Activated naive CD8-positive, alpha-beta T cell treated with anti-CD3 and anti-CD28 coated beads, Interleukin-2, amount 10 ng/mL, durations not matched to agents 7 days and 5 days (primary cell): Measurements from ENCODE around the gene TLCD3B. TPM values are rescaled to one million over a fixed set of nuclear protein-coding genes. Genes with fewer than 3 reads are reported as not detected.
"Not testable (repeated sequence)": the region's sequence is repeated elsewhere in the genome, so short reads cannot be mapped to it uniquely, and the experiment has no call there.

ENCODE experiments used
- ATAC-seq: fragments of 150-1000 bp; cut with Tn5 transposase; one replicate; pipeline ENCODE4 v1.10.0; 2021; ENCODE audit warnings: low read depth, moderate library complexity
- POLR2A ChIA-PET: fragments of 350-600 bp; sonication (Branson Sonifier 250); formaldehyde crosslinking; loops from one replicate; lab custom pipeline; 2021; ENCODE audit warnings: antibody characterized with exemption; lab: Charles Lee
- DNase-seq: peaks from one replicate; pipeline ENCODE4 v3.0.0; 2021
- H3K27ac Mint-ChIP-seq: one replicate; pipeline ENCODE4 v1.8.0; 2022; ENCODE audit warnings: mild to moderate bottlenecking, mixed read lengths
- H3K27me3 Mint-ChIP-seq: one replicate; pipeline ENCODE4 v1.8.0; 2022; ENCODE audit warnings: mild to moderate bottlenecking, moderate library complexity, mixed read lengths
- H3K36me3 Mint-ChIP-seq: one replicate; pipeline ENCODE4 v1.8.0; 2021; ENCODE audit warnings: mild to moderate bottlenecking, mixed read lengths
- H3K4me1 Mint-ChIP-seq: one replicate; pipeline ENCODE4 v1.8.0; 2021; ENCODE audit warnings: mixed read lengths
- H3K4me3 Mint-ChIP-seq: one replicate; pipeline ENCODE4 v1.8.0; 2022; ENCODE audit warnings: mild to moderate bottlenecking, moderate library complexity, mixed read lengths
- H3K9me3 Mint-ChIP-seq: one replicate; pipeline ENCODE4 v1.8.0; 2021; ENCODE audit warnings: mixed read lengths
- total RNA-seq, 2 experiments: library from RNA; stranded (reverse); gene quantifications; one replicate each; pipeline ENCODE4 v1.2.3, GENCODE V29; 2021

TLCD3B gene
- total RNA-seq, 2 experiments from 2014 or later, result 3.9 to 5.5 TPM

- Mint-ChIP-seq H3K4me1 (peaks cover 7% of the 10 kb centered on the region), H3K9me3 (no peaks in the 10 kb centered on the region), H3K4me3 (no peak overlapping the region), H3K36me3 (no peaks in the 10 kb centered on the region), H3K27me3 (peaks cover 52% of the 10 kb centered on the region), H3K27ac (no peak overlapping the region)
- no peak for DNase-seq
- POLR2A ChIA-PET, result no interaction called here
- no peak for ATAC-seq
Observed at GRCh38 chr16:30030011-30030685, 923 bp downstream of the TLCD3B start.

- no peaks in the 10 kb centered on the region for H3K9me3 Mint-ChIP-seq
- DNase-seq, result peak; percentile 63
- peak; percentile 47 for ATAC-seq
- no peak overlapping the region for H3K27ac Mint-ChIP-seq
- POLR2A ChIA-PET, result interaction anchor here (0.8 kb wide), 1 partner anchor 8 kb away, joined by 3 read pairs; no protein-coding TSS in a partner anchor
- no peak overlapping the region for H3K4me3 Mint-ChIP-seq
- H3K36me3 Mint-ChIP-seq, result no peaks in the 10 kb centered on the region
- peaks cover 50% of the 10 kb centered on the region for H3K27me3 Mint-ChIP-seq
- H3K4me1 Mint-ChIP-seq, result peaks cover 6% of the 10 kb centered on the region
Observed at GRCh38 chr16:30028438-30029076, 2.5 kb downstream of the TLCD3B start.

GRCh38 chr16:30027588-30028437 lies 3.3 kb downstream of the TLCD3B start:
- no peak for ATAC-seq
- no peak for DNase-seq
- Mint-ChIP-seq H3K36me3 (no peaks in the 10 kb centered on the region), H3K9me3 (no peaks in the 10 kb centered on the region), H3K4me1 (peaks cover 6% of the 10 kb centered on the region), H3K27ac (no peak overlapping the region), H3K4me3 (no peak overlapping the region), H3K27me3 (peaks cover 50% of the 10 kb centered on the region)
- POLR2A ChIA-PET, result interaction anchor here (0.5 to 0.8 kb wide), 3 partner anchors 9 to 448 kb away, joined by 3 read pairs; no protein-coding TSS in a partner anchor

GRCh38 chr16:30026449-30026848 lies 4.6 kb downstream of the TLCD3B start:
- Mint-ChIP-seq H3K4me1 (peaks cover 2% of the 10 kb centered on the region), H3K36me3 (no peaks in the 10 kb centered on the region), H3K9me3 (no peaks in the 10 kb centered on the region), H3K27ac (no peak overlapping the region), H3K4me3 (no peak overlapping the region), H3K27me3 (peaks cover 40% of the 10 kb centered on the region)
- DNase-seq (no peak), ATAC-seq (no peak)
- POLR2A ChIA-PET, result interaction anchor here (0.5 kb wide), 1 partner anchor 81 kb away, joined by 3 read pairs; no protein-coding TSS in a partner anchor

GRCh38 chr16:30025574-30025973 lies 5.5 kb downstream of the TLCD3B start:
- H3K4me1 Mint-ChIP-seq, result peaks cover 8% of the 10 kb centered on the region
- no peak for DNase-seq
- H3K4me3 Mint-ChIP-seq, result no peak overlapping the region
- peaks cover 35% of the 10 kb centered on the region for H3K27me3 Mint-ChIP-seq
- no peaks in the 10 kb centered on the region for H3K36me3 Mint-ChIP-seq
- POLR2A ChIA-PET, result no interaction called here
- no peak overlapping the region for H3K27ac Mint-ChIP-seq
- ATAC-seq, result no peak
- H3K9me3 Mint-ChIP-seq, result no peaks in the 10 kb centered on the region

- no peak overlapping the region for H3K4me3 Mint-ChIP-seq
- peaks cover 32% of the 10 kb centered on the region for H3K27me3 Mint-ChIP-seq
- H3K4me1 Mint-ChIP-seq, result peaks cover 9% of the 10 kb centered on the region
- ATAC-seq (no peak), DNase-seq (no peak)
- H3K36me3 Mint-ChIP-seq, result no peaks in the 10 kb centered on the region
- no peaks in the 10 kb centered on the region for H3K9me3 Mint-ChIP-seq
- no peak overlapping the region for H3K27ac Mint-ChIP-seq
- POLR2A ChIA-PET, result no interaction called here
Observed at GRCh38 chr16:30025156-30025555, 5.9 kb downstream of the TLCD3B start.

- H3K9me3 Mint-ChIP-seq, result no peaks in the 10 kb centered on the region
- peaks cover 9% of the 10 kb centered on the region for H3K4me1 Mint-ChIP-seq
- H3K27me3 Mint-ChIP-seq, result peaks cover 24% of the 10 kb centered on the region
- H3K4me3 Mint-ChIP-seq, result no peak overlapping the region
- H3K27ac Mint-ChIP-seq, result no peak overlapping the region
- ATAC-seq (no peak), DNase-seq (no peak)
- POLR2A ChIA-PET, result no interaction called here
- no peaks in the 10 kb centered on the region for H3K36me3 Mint-ChIP-seq
Observed at GRCh38 chr16:30024451-30024850, 6.6 kb downstream of the TLCD3B start.

- Mint-ChIP-seq H3K27ac (no peak overlapping the region), H3K4me1 (peaks cover 9% of the 10 kb centered on the region), H3K27me3 (peaks cover 18% of the 10 kb centered on the region), H3K4me3 (no peak overlapping the region), H3K36me3 (no peaks in the 10 kb centered on the region), H3K9me3 (no peaks in the 10 kb centered on the region)
- POLR2A ChIA-PET, result interaction anchor here (0.5 kb wide), 1 partner anchor 262 kb away, joined by 4 read pairs; no protein-coding TSS in a partner anchor
- DNase-seq (no peak), ATAC-seq (no peak)
Observed at GRCh38 chr16:30023586-30023985, 7.5 kb downstream of the TLCD3B start.

GRCh38 chr16:30022887-30023286 lies 8.2 kb downstream of the TLCD3B start, which contains the start of gene C16orf92:
Gene C16orf92, plus strand, starts transcription at chr16:30023198. Its CDS starts 143 bp downstream, at chr16:30023341.
- H3K4me3 Mint-ChIP-seq, result no peak within 1 kb of the TSS
- no peak for DNase-seq
- H3K36me3 Mint-ChIP-seq, result no peaks in the 10 kb centered on the region
- POLR2A ChIA-PET, result no interaction called here
- no peak within 1 kb of the TSS for H3K27ac Mint-ChIP-seq
- H3K27me3 Mint-ChIP-seq, result peaks cover 14% of the 10 kb centered on the region
- H3K9me3 Mint-ChIP-seq, result no peaks in the 10 kb centered on the region
- ATAC-seq, result no peak
- H3K4me1 Mint-ChIP-seq, result peaks cover 9% of the 10 kb centered on the region

GRCh38 chr16:30018731-30019158 lies 12.3 kb downstream of the TLCD3B start:
- ATAC-seq (no peak), DNase-seq (no peak)
- no peak overlapping the region for H3K4me3 Mint-ChIP-seq
- no peak overlapping the region for H3K27ac Mint-ChIP-seq
- POLR2A ChIA-PET, result no interaction called here
- H3K9me3 Mint-ChIP-seq, result no peaks in the 10 kb centered on the region
- H3K4me1 Mint-ChIP-seq, result peaks cover 7% of the 10 kb centered on the region
- no peaks in the 10 kb centered on the region for H3K36me3 Mint-ChIP-seq
- H3K27me3 Mint-ChIP-seq, result peaks cover 5% of the 10 kb centered on the region

- not testable (repeated sequence) for H3K4me1 Mint-ChIP-seq, H3K4me3 Mint-ChIP-seq, DNase-seq, H3K27me3 Mint-ChIP-seq, H3K9me3 Mint-ChIP-seq, ATAC-seq, H3K36me3 Mint-ChIP-seq, H3K27ac Mint-ChIP-seq
- POLR2A ChIA-PET, result interaction anchor here (0.7 kb wide), 2 partner anchors 12 to 198 kb away, joined by 3 to 9 read pairs; partner anchors contain the start of gene MVP
Observed at GRCh38 chr16:30017937-30018336, 13.1 kb downstream of the TLCD3B start.

GRCh38 chr16:30017277-30017656 lies 13.8 kb downstream of the TLCD3B start:
- Mint-ChIP-seq H3K4me3 (no peak overlapping the region), H3K27ac (no peak overlapping the region), H3K27me3 (peaks cover 14% of the 10 kb centered on the region), H3K36me3 (no peaks in the 10 kb centered on the region), H3K4me1 (peaks cover 7% of the 10 kb centered on the region), H3K9me3 (no peaks in the 10 kb centered on the region)
- ATAC-seq (no peak), DNase-seq (no peak)
- POLR2A ChIA-PET, result no interaction called here
